ENCODE data around the gene IFIT1B. TPM values are rescaled to one million over a fixed set of nuclear protein-coding genes. Genes with fewer than 3 reads are reported as not detected.

Gene IFIT1B
- total and polyA plus RNA-seq, 2 donors = 0.07 to 0.38 TPM

DNA sequence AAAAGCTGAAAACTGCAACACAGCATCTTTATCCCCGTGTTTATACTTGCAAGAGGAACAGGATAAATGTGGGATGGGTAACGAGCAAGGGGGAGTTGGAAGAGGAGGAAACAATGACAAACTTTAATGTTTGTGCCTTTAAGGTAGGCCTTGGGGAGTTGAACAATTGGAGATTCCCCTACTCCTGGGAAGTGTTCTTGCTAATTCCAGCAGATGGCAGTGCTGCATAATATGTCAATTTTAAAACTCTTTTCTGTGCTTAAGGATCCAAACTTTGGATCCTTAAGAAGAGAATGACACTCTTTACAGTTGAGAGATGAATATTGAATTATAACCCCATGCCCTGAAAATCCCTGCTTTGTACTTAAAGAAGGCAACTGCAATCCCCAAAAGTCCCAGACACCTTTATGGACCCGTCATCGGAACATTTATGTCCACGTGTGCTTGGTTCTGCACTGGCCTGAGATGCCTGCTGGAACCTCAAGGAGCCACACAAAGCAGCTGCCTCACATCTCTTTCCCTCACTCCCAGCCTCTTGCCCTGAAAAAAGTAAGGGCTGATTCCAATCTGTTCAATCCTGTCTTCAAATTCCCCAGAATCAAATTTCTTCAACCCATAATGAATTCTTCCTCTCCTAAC is 48.5 kb downstream of the IFIT1B start:
- no peaks in the 10 kb centered on the region for H3K27me3 ChIP-seq (ENCODE audit: control insufficient read depth in 2 of 2, insufficient read depth in 1 of 2, low read length in 1 of 2)
- H3K36me3 ChIP-seq (ENCODE audit: control insufficient read depth in 2 of 2, insufficient read depth in 2 of 2, low read length in 1 of 2) = peaks cover 0 to under 1% of the 10 kb centered on the region in 2 donors
- no peak overlapping the region for H3K27ac ChIP-seq (ENCODE audit: low read depth in 1 of 2, low read length in 1 of 2)
- DNase-seq (ENCODE audit: low read depth in 6 of 9, low spot score in 9 of 9) = peak in 4 of 9 donors; percentile 29 to 61 (median 42)
- no peaks in the 10 kb centered on the region for H3K4me1 ChIP-seq (ENCODE audit: control insufficient read depth in 2 of 2, insufficient read depth in 2 of 2, low read length in 2 of 2)
- H3K4me3 ChIP-seq (ENCODE audit: low read length in 2 of 2) = no peak overlapping the region
- H3K9me3 ChIP-seq (ENCODE audit: control insufficient read depth in 2 of 2, insufficient read depth in 1 of 2, low read length in 1 of 2) = no peaks in the 10 kb centered on the region
- 69% methylated on average over 5 of the region's 5 CpGs for WGBS

DNA sequence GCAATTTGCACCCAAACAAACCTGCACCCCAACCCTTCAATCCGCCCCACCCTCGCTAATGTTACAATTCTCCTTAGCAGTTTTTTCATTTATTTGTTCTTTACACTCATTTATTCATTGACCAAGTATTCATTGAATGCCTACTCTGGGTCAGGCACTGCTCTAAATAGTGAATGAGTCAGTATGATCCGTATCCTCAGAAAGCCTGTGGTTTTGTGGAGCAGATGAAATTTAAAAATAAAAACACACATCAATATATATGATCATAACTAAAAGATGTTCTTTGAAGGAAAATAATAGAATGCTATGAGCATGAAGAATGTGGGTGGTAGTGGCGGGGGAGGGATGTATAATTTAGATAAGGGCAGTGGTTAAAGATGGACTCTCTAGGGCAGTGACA is 49.8 kb downstream of the IFIT1B start:
- Histone ChIP-seq H3K4me1 (ENCODE audit: control insufficient read depth in 2 of 2, insufficient read depth in 2 of 2, low read length in 2 of 2) (no peaks in the 10 kb centered on the region), H3K9me3 (ENCODE audit: control insufficient read depth in 2 of 2, insufficient read depth in 1 of 2, low read length in 1 of 2) (no peaks in the 10 kb centered on the region), H3K4me3 (ENCODE audit: low read length in 2 of 2) (no peak overlapping the region), H3K36me3 (ENCODE audit: control insufficient read depth in 2 of 2, insufficient read depth in 2 of 2, low read length in 1 of 2) (no peaks in the 10 kb centered on the region), H3K27ac (ENCODE audit: low read depth in 1 of 2, low read length in 1 of 2) (no peak overlapping the region), H3K27me3 (ENCODE audit: control insufficient read depth in 2 of 2, insufficient read depth in 1 of 2, low read length in 1 of 2) (no peaks in the 10 kb centered on the region)
- no peak for DNase-seq (ENCODE audit: low read depth in 6 of 9, low spot score in 9 of 9)
- 97% methylated on average over 4 of the region's 4 CpGs for WGBS

DNA sequence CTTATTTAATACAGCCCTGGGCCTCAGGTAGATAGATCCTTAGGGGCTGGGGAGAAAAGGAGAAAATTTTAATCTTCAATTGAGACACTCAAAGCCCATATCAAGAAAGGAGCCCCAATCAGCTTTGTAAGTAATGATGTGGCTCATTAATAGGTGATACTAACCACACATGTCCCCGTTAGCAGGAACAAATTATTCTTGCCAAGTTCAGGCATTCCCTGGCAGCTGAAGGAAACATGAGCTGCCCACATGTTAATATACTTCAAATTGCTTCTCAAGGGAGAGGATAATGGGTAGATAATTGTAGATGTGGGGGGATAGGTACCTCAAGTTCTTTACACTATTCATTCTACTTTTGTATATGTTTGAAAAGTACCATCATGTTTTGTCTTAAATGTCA is 51.0 kb downstream of the IFIT1B start:
- Histone ChIP-seq H3K4me3 (ENCODE audit: low read length in 2 of 2) (no peak overlapping the region), H3K36me3 (ENCODE audit: control insufficient read depth in 2 of 2, insufficient read depth in 2 of 2, low read length in 1 of 2) (no peaks in the 10 kb centered on the region), H3K4me1 (ENCODE audit: control insufficient read depth in 2 of 2, insufficient read depth in 2 of 2, low read length in 2 of 2) (no peaks in the 10 kb centered on the region), H3K27ac (ENCODE audit: low read depth in 1 of 2, low read length in 1 of 2) (no peak overlapping the region), H3K27me3 (ENCODE audit: control insufficient read depth in 2 of 2, insufficient read depth in 1 of 2, low read length in 1 of 2) (no peaks in the 10 kb centered on the region), H3K9me3 (ENCODE audit: control insufficient read depth in 2 of 2, insufficient read depth in 1 of 2, low read length in 1 of 2) (no peaks in the 10 kb centered on the region)
- no peak for DNase-seq (ENCODE audit: low read depth in 6 of 9, low spot score in 9 of 9)
- 82% methylated on average over 1 of the region's 1 CpG for WGBS

- H3K36me3 ChIP-seq (ENCODE audit: control insufficient read depth in 2 of 2, insufficient read depth in 2 of 2, low read length in 1 of 2) = no peaks in the 10 kb centered on the region
- H3K9me3 ChIP-seq (ENCODE audit: control insufficient read depth in 2 of 2, insufficient read depth in 1 of 2, low read length in 1 of 2) = no peaks in the 10 kb centered on the region
- 96% methylated on average over 3 of the region's 3 CpGs for WGBS
- no peak overlapping the region for H3K4me3 ChIP-seq (ENCODE audit: low read length in 2 of 2)
- no peaks in the 10 kb centered on the region for H3K27me3 ChIP-seq (ENCODE audit: control insufficient read depth in 2 of 2, insufficient read depth in 1 of 2, low read length in 1 of 2)
- no peaks in the 10 kb centered on the region for H3K4me1 ChIP-seq (ENCODE audit: control insufficient read depth in 2 of 2, insufficient read depth in 2 of 2, low read length in 2 of 2)
- H3K27ac ChIP-seq (ENCODE audit: low read depth in 1 of 2, low read length in 1 of 2) = no peak overlapping the region
- no peak for DNase-seq (ENCODE audit: low read depth in 6 of 9, low spot score in 9 of 9)
Observed at GRCh38 chr10:89431977-89432376, 54.1 kb downstream of the IFIT1B start.

Other genes starting within 250 kb of the IFIT1B start
- 8.5 TPM for gene CH25H, start 170.7 kb upstream of the IFIT1B start, total RNA-seq
- 23.8 TPM for gene CH25H, start 170.7 kb upstream of the IFIT1B start, polyA plus RNA-seq
- 45.9 TPM for gene LIPA, start 126.3 kb upstream of the IFIT1B start, total RNA-seq
- gene LIPA, start 126.3 kb upstream of the IFIT1B start, polyA plus RNA-seq = 62.3 TPM
- 8.7 TPM for gene IFIT2, start 76.0 kb upstream of the IFIT1B start, total RNA-seq
- 16.0 TPM for gene IFIT2, start 76.0 kb upstream of the IFIT1B start, polyA plus RNA-seq
- gene IFIT3, start 50.1 kb upstream of the IFIT1B start, total RNA-seq = 33.4 TPM
- gene IFIT3, start 50.1 kb upstream of the IFIT1B start, polyA plus RNA-seq = 31.5 TPM
- 48.4 TPM for gene IFIT1, start 14.6 kb downstream of the IFIT1B start, total RNA-seq
- gene IFIT1, start 14.6 kb downstream of the IFIT1B start, polyA plus RNA-seq = 43.4 TPM
- gene IFIT5, start 36.5 kb downstream of the IFIT1B start, total RNA-seq = 17.6 TPM
- gene IFIT5, start 36.5 kb downstream of the IFIT1B start, polyA plus RNA-seq = 17.4 TPM
- 0.24 TPM for gene SLC16A12, start 157.5 kb downstream of the IFIT1B start, total RNA-seq
- gene SLC16A12, start 157.5 kb downstream of the IFIT1B start, polyA plus RNA-seq = 1.5 TPM